ENCODE results near the gene ACACA.

The ACACA gene

GRCh38 chr17:37090941-37091340, 315.7 kb downstream of the ACACA start:
- Histone ChIP-seq H3K27ac (ENCODE audit: insufficient read depth in 1 of 2, low read depth in 1 of 2, low read length in 2 of 2, poor library complexity in 1 of 2, severe bottlenecking in 2 of 2) (peak overlapping the region in 1 of 2 experiments; percentile 51), H3K4me1 (ENCODE audit: control extremely low read depth in 1 of 4, control insufficient read depth in 4 of 4, insufficient read depth in 4 of 4, low read length in 3 of 4) (peaks cover 15 to 38% (median 30%) of the 10 kb centered on the region in 4 experiments), H3K9me3 (ENCODE audit: control extremely low read depth in 1 of 5, control insufficient read depth in 4 of 5, insufficient read depth in 2 of 5, low read depth in 1 of 5, low read length in 4 of 5) (no peaks in the 10 kb centered on the region), H3K27me3 (replicated peaks in 2 of 5; ENCODE audit: control insufficient read depth in 4 of 5, insufficient read depth in 5 of 5, low read length in 4 of 5) (no peaks in the 10 kb centered on the region), H3K36me3 (ENCODE audit: control insufficient read depth in 4 of 4, insufficient read depth in 4 of 4, low read length in 3 of 4) (peaks cover 10 to 88% (median 27%) of the 10 kb centered on the region in 4 experiments), H3K4me3 (ENCODE audit: control insufficient read depth in 1 of 7, extremely low read depth in 1 of 7, insufficient read depth in 4 of 7, low read depth in 2 of 7, low read length in 6 of 7) (no peak overlapping the region)
- 100% methylated on average over 1 of the region's 3 CpGs for WGBS (ENCODE audit: insufficient coverage)
- DNase-seq: no peak
- ChIA-PET CTCF (interaction anchor here (1.1 to 2.2 kb wide), 2 partner anchors 9 to 33 kb away, joined by 3 to 8 read pairs; no protein-coding TSS in a partner anchor), POLR2A (interaction anchor here (0.7 kb wide), 1 partner anchor 11 kb away, joined by 3 read pairs; no protein-coding TSS in a partner anchor)

- H3K4me3 ChIP-seq (ENCODE audit: control insufficient read depth in 1 of 7, extremely low read depth in 1 of 7, insufficient read depth in 4 of 7, low read depth in 2 of 7, low read length in 6 of 7): peak overlapping the region in 2 of 7 experiments; percentile 12 to 50
- ChIA-PET CTCF (interaction anchor here (1.6 to 2.2 kb wide), 3 partner anchors 8 to 34 kb away, joined by 4 to 8 read pairs (median 4); no protein-coding TSS in a partner anchor), POLR2A (interaction anchor here (0.6 kb wide), 1 partner anchor 553 kb away, joined by 4 read pairs; no protein-coding TSS in a partner anchor)
- DNase-seq: peak; percentile 83 to 98 (median 97)
- no peaks in the 10 kb centered on the region for H3K9me3 ChIP-seq (ENCODE audit: control extremely low read depth in 1 of 5, control insufficient read depth in 4 of 5, insufficient read depth in 2 of 5, low read depth in 1 of 5, low read length in 4 of 5)
- no peaks in the 10 kb centered on the region for H3K27me3 ChIP-seq (replicated peaks in 2 of 5; ENCODE audit: control insufficient read depth in 4 of 5, insufficient read depth in 5 of 5, low read length in 4 of 5)
- peak overlapping the region; percentile 51 to 86 for H3K27ac ChIP-seq (ENCODE audit: insufficient read depth in 1 of 2, low read depth in 1 of 2, low read length in 2 of 2, poor library complexity in 1 of 2, severe bottlenecking in 2 of 2)
- peaks cover 13 to 88% (median 27%) of the 10 kb centered on the region in 4 experiments for H3K36me3 ChIP-seq (ENCODE audit: control insufficient read depth in 4 of 4, insufficient read depth in 4 of 4, low read length in 3 of 4)
- H3K4me1 ChIP-seq (ENCODE audit: control extremely low read depth in 1 of 4, control insufficient read depth in 4 of 4, insufficient read depth in 4 of 4, low read length in 3 of 4): peaks cover 15 to 38% (median 30%) of the 10 kb centered on the region in 4 experiments
- 6% methylated on average over 3 of the region's 7 CpGs for WGBS (ENCODE audit: insufficient coverage)
These were observed 316.7 kb downstream of the ACACA start for GRCh38 chr17:37089956-37090355.

DNA sequence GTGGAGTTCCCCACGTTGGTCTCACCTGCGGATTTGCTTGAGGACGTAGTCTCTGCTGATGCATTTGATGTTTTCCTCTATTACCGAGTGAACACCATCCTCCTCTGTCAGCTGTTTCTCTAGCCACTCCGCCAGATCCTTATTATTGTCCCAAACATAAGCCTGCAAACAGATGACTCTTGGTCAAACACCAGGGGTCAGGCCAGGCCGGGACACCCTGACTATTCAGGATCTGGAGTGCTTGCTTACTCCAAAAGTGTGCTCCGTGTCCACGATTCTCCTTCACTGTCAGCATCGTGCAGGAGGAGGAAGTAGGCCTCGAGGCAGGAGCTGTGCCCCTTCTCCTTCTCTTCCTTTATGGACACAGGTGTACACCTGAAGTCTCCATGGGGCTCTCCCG, 317.7 kb downstream of the ACACA start:
- DNase-seq: no peak
- no peaks in the 10 kb centered on the region for H3K9me3 ChIP-seq (ENCODE audit: control extremely low read depth in 1 of 5, control insufficient read depth in 4 of 5, insufficient read depth in 2 of 5, low read depth in 1 of 5, low read length in 4 of 5)
- POLR2A ChIA-PET: no interaction called here
- WGBS (ENCODE audit: insufficient coverage): 70% methylated on average over 11 of the region's 11 CpGs
- CTCF ChIA-PET: interaction anchor here (1.6 to 2.2 kb wide), 4 partner anchors 7 to 35 kb away, joined by 4 to 8 read pairs (median 4); no protein-coding TSS in a partner anchor
- H3K36me3 ChIP-seq (ENCODE audit: control insufficient read depth in 4 of 4, insufficient read depth in 4 of 4, low read length in 3 of 4): peaks cover 12 to 85% (median 22%) of the 10 kb centered on the region in 4 experiments
- H3K4me1 ChIP-seq (ENCODE audit: control extremely low read depth in 1 of 4, control insufficient read depth in 4 of 4, insufficient read depth in 4 of 4, low read length in 3 of 4): peaks cover 19 to 44% (median 33%) of the 10 kb centered on the region in 4 experiments
- no peak overlapping the region for H3K4me3 ChIP-seq (ENCODE audit: control insufficient read depth in 1 of 7, extremely low read depth in 1 of 7, insufficient read depth in 4 of 7, low read depth in 2 of 7, low read length in 6 of 7)
- H3K27me3 ChIP-seq (replicated peaks in 2 of 5; ENCODE audit: control insufficient read depth in 4 of 5, insufficient read depth in 5 of 5, low read length in 4 of 5): no peaks in the 10 kb centered on the region
- H3K27ac ChIP-seq (ENCODE audit: insufficient read depth in 1 of 2, low read depth in 1 of 2, low read length in 2 of 2, poor library complexity in 1 of 2, severe bottlenecking in 2 of 2): no peak overlapping the region

- ChIA-PET CTCF (interaction anchor here (1.6 to 1.7 kb wide), 3 partner anchors 9 to 36 kb away, joined by 4 to 5 read pairs (median 4); no protein-coding TSS in a partner anchor), POLR2A (no interaction called here)
- Histone ChIP-seq H3K36me3 (ENCODE audit: control insufficient read depth in 4 of 4, insufficient read depth in 4 of 4, low read length in 3 of 4) (peaks cover 11 to 82% (median 22%) of the 10 kb centered on the region in 4 experiments), H3K4me3 (ENCODE audit: control insufficient read depth in 1 of 7, extremely low read depth in 1 of 7, insufficient read depth in 4 of 7, low read depth in 2 of 7, low read length in 6 of 7) (no peak overlapping the region), H3K4me1 (ENCODE audit: control extremely low read depth in 1 of 4, control insufficient read depth in 4 of 4, insufficient read depth in 4 of 4, low read length in 3 of 4) (peaks cover 19 to 46% (median 33%) of the 10 kb centered on the region in 4 experiments), H3K9me3 (ENCODE audit: control extremely low read depth in 1 of 5, control insufficient read depth in 4 of 5, insufficient read depth in 2 of 5, low read depth in 1 of 5, low read length in 4 of 5) (no peaks in the 10 kb centered on the region), H3K27me3 (replicated peaks in 2 of 5; ENCODE audit: control insufficient read depth in 4 of 5, insufficient read depth in 5 of 5, low read length in 4 of 5) (no peaks in the 10 kb centered on the region), H3K27ac (ENCODE audit: insufficient read depth in 1 of 2, low read depth in 1 of 2, low read length in 2 of 2, poor library complexity in 1 of 2, severe bottlenecking in 2 of 2) (no peak overlapping the region)
- WGBS (ENCODE audit: insufficient coverage): 100% methylated on average over 1 of the region's 3 CpGs
- DNase-seq: peak in 2 of 3 donors; percentile 58 to 60
These were observed 318.2 kb downstream of the ACACA start for GRCh38 chr17:37088459-37088858.

DNA sequence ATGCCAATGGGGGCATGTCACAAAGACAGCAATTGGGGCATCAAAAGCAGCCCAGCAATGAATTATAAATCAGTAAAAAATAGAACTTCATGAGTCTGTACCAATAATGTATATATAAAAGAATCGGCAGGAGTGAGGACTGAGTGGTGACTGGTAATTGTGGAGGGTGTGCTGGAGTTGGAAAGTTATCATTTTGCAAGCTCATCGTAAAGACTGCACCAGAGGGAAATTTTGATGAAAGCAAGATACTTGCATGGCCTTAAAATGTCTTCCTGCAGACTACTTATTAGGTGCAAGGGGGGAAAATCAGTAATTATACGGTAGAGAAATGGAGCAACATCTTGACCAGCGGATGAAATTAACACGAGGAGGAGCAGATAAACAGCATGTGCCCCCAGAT, 319.0 kb downstream of the ACACA start:
- ChIA-PET CTCF (interaction anchor here (1.7 kb wide), 1 partner anchor 9 kb away, joined by 5 read pairs; no protein-coding TSS in a partner anchor), POLR2A (no interaction called here)
- H3K36me3 ChIP-seq (ENCODE audit: control insufficient read depth in 4 of 4, insufficient read depth in 4 of 4, low read length in 3 of 4): peaks cover 11 to 75% (median 20%) of the 10 kb centered on the region in 4 experiments
- H3K4me1 ChIP-seq (ENCODE audit: control extremely low read depth in 1 of 4, control insufficient read depth in 4 of 4, insufficient read depth in 4 of 4, low read length in 3 of 4): peaks cover 19 to 51% (median 35%) of the 10 kb centered on the region in 4 experiments
- H3K27me3 ChIP-seq (replicated peaks in 2 of 5; ENCODE audit: control insufficient read depth in 4 of 5, insufficient read depth in 5 of 5, low read length in 4 of 5): no peaks in the 10 kb centered on the region
- H3K27ac ChIP-seq (ENCODE audit: insufficient read depth in 1 of 2, low read depth in 1 of 2, low read length in 2 of 2, poor library complexity in 1 of 2, severe bottlenecking in 2 of 2): no peak overlapping the region
- DNase-seq: no peak
- H3K4me3 ChIP-seq (ENCODE audit: control insufficient read depth in 1 of 7, extremely low read depth in 1 of 7, insufficient read depth in 4 of 7, low read depth in 2 of 7, low read length in 6 of 7): no peak overlapping the region
- 98% methylated on average over 4 of the region's 5 CpGs for WGBS (ENCODE audit: insufficient coverage)
- no peaks in the 10 kb centered on the region for H3K9me3 ChIP-seq (ENCODE audit: control extremely low read depth in 1 of 5, control insufficient read depth in 4 of 5, insufficient read depth in 2 of 5, low read depth in 1 of 5, low read length in 4 of 5)

DNA sequence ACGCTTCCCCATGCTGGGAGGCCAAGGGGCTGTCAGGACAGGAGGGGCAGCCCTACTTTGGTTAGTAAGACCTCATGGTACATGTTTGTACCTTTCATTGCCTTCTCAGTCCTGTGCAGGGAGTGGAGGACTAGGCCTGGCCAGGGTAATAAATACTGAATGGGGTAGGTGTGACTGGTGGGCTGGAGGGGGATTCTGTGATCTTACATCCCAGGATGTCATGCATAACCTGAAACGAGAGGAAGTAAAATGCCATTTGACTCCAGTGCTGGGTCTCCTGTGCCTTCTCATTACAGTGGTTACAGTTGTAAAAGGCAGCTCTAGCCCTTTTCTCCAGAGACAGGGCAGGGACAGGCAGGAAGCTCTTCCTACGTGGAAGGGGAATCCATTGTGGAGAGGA, 319.7 kb downstream of the ACACA start:
- Histone ChIP-seq H3K27ac (ENCODE audit: insufficient read depth in 1 of 2, low read depth in 1 of 2, low read length in 2 of 2, poor library complexity in 1 of 2, severe bottlenecking in 2 of 2) (no peak overlapping the region), H3K4me3 (ENCODE audit: control insufficient read depth in 1 of 7, extremely low read depth in 1 of 7, insufficient read depth in 4 of 7, low read depth in 2 of 7, low read length in 6 of 7) (no peak overlapping the region), H3K4me1 (ENCODE audit: control extremely low read depth in 1 of 4, control insufficient read depth in 4 of 4, insufficient read depth in 4 of 4, low read length in 3 of 4) (peaks cover 19 to 51% (median 35%) of the 10 kb centered on the region in 4 experiments), H3K36me3 (ENCODE audit: control insufficient read depth in 4 of 4, insufficient read depth in 4 of 4, low read length in 3 of 4) (peaks cover 11 to 69% (median 19%) of the 10 kb centered on the region in 4 experiments), H3K9me3 (ENCODE audit: control extremely low read depth in 1 of 5, control insufficient read depth in 4 of 5, insufficient read depth in 2 of 5, low read depth in 1 of 5, low read length in 4 of 5) (no peaks in the 10 kb centered on the region), H3K27me3 (replicated peaks in 2 of 5; ENCODE audit: control insufficient read depth in 4 of 5, insufficient read depth in 5 of 5, low read length in 4 of 5) (no peaks in the 10 kb centered on the region)
- 100% methylated on average over 2 of the region's 3 CpGs for WGBS (ENCODE audit: insufficient coverage)
- no peak for DNase-seq
- POLR2A ChIA-PET: no interaction called here
- CTCF ChIA-PET: interaction anchor here (0.7 kb wide), 1 partner anchor 39 kb away, joined by 5 read pairs; no protein-coding TSS in a partner anchor

GRCh38 chr17:37086334-37086733, 320.3 kb downstream of the ACACA start:
- peaks cover 19 to 53% (median 37%) of the 10 kb centered on the region in 4 experiments for H3K4me1 ChIP-seq (ENCODE audit: control extremely low read depth in 1 of 4, control insufficient read depth in 4 of 4, insufficient read depth in 4 of 4, low read length in 3 of 4)
- H3K36me3 ChIP-seq (ENCODE audit: control insufficient read depth in 4 of 4, insufficient read depth in 4 of 4, low read length in 3 of 4): peaks cover 11 to 63% (median 19%) of the 10 kb centered on the region in 4 experiments
- no peak overlapping the region for H3K4me3 ChIP-seq (ENCODE audit: control insufficient read depth in 1 of 7, extremely low read depth in 1 of 7, insufficient read depth in 4 of 7, low read depth in 2 of 7, low read length in 6 of 7)
- POLR2A ChIA-PET: no interaction called here
- WGBS (ENCODE audit: insufficient coverage): 88% methylated on average over 3 of the region's 3 CpGs
- no peak overlapping the region for H3K27ac ChIP-seq (ENCODE audit: insufficient read depth in 1 of 2, low read depth in 1 of 2, low read length in 2 of 2, poor library complexity in 1 of 2, severe bottlenecking in 2 of 2)
- no peak for DNase-seq
- no peaks in the 10 kb centered on the region for H3K27me3 ChIP-seq (replicated peaks in 2 of 5; ENCODE audit: control insufficient read depth in 4 of 5, insufficient read depth in 5 of 5, low read length in 4 of 5)
- no peaks in the 10 kb centered on the region for H3K9me3 ChIP-seq (ENCODE audit: control extremely low read depth in 1 of 5, control insufficient read depth in 4 of 5, insufficient read depth in 2 of 5, low read depth in 1 of 5, low read length in 4 of 5)
- CTCF ChIA-PET: interaction anchor here (1.5 kb wide), 1 partner anchor 19 kb away, joined by 3 read pairs; no protein-coding TSS in a partner anchor
